Measurements from ENCODE around the gene PHF23. TPM values are rescaled to one million over a fixed set of nuclear protein-coding genes. Genes with fewer than 3 reads are reported as not detected.

PHF23 gene
- total RNA-seq, 3 donors from 2014 or later, result 22.1 to 40.4 (median 37.7) TPM

GRCh38 chr17:7191571-7192270, 47.5 kb downstream of the PHF23 start:
- Histone ChIP-seq H3K4me1 (no peaks in the 10 kb centered on the region), H3K4me3 (no peak overlapping the region), H3K9me3 (no peaks in the 10 kb centered on the region), H3K27me3 (no peaks in the 10 kb centered on the region), H3K36me3 (no peaks in the 10 kb centered on the region), H3K27ac (no peak overlapping the region)
- intact Hi-C loops (cut with DNase I; ENCODE audit: low total_unique reads), result no loop called here
- no peak for TF ChIP-seq POLR2A (IDR thresholded peaks at IDR 0.05)
- TF ChIP-seq POLR2AphosphoS5 (IDR thresholded peaks at IDR 0.05), result no peak
- TF ChIP-seq, protein P1, sequence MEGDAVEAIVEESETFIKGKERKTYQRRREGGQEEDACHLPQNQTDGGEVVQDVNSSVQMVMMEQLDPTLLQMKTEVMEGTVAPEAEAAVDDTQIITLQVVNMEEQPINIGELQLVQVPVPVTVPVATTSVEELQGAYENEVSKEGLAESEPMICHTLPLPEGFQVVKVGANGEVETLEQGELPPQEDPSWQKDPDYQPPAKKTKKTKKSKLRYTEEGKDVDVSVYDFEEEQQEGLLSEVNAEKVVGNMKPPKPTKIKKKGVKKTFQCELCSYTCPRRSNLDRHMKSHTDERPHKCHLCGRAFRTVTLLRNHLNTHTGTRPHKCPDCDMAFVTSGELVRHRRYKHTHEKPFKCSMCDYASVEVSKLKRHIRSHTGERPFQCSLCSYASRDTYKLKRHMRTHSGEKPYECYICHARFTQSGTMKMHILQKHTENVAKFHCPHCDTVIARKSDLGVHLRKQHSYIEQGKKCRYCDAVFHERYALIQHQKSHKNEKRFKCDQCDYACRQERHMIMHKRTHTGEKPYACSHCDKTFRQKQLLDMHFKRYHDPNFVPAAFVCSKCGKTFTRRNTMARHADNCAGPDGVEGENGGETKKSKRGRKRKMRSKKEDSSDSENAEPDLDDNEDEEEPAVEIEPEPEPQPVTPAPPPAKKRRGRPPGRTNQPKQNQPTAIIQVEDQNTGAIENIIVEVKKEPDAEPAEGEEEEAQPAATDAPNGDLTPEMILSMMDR (IDR thresholded peaks at IDR 0.05), result no peak
- DNase-seq (ENCODE audit: low spot score in 2 of 2), result no peak

- intact Hi-C loops (cut with DNase I; ENCODE audit: low total_unique reads), result no loop called here
- no peak overlapping the region for H3K27ac ChIP-seq
- H3K36me3 ChIP-seq, result no peaks in the 10 kb centered on the region
- H3K27me3 ChIP-seq, result no peaks in the 10 kb centered on the region
- no peaks in the 10 kb centered on the region for H3K9me3 ChIP-seq
- H3K4me3 ChIP-seq, result no peak overlapping the region
- no peak for DNase-seq (ENCODE audit: low spot score in 2 of 2)
- H3K4me1 ChIP-seq, result no peaks in the 10 kb centered on the region
- TF ChIP-seq POLR2AphosphoS5 (IDR thresholded peaks at IDR 0.05) (no peak), POLR2A (IDR thresholded peaks at IDR 0.05) (no peak)
- TF ChIP-seq, protein P1 (IDR thresholded peaks at IDR 0.05), result no peak
These were observed 48.2 kb downstream of the PHF23 start for GRCh38 chr17:7191069-7191468.

- intact Hi-C loops (cut with DNase I; ENCODE audit: low total_unique reads), result no loop called here
- Histone ChIP-seq H3K36me3 (no peaks in the 10 kb centered on the region), H3K27me3 (no peaks in the 10 kb centered on the region), H3K27ac (no peak overlapping the region), H3K9me3 (no peaks in the 10 kb centered on the region), H3K4me1 (no peaks in the 10 kb centered on the region), H3K4me3 (no peak overlapping the region)
- no peak for DNase-seq (ENCODE audit: low spot score in 2 of 2)
- no peak for TF ChIP-seq POLR2A (IDR thresholded peaks at IDR 0.05)
- TF ChIP-seq, protein P1 (IDR thresholded peaks at IDR 0.05), result no peak
- no peak for TF ChIP-seq POLR2AphosphoS5 (IDR thresholded peaks at IDR 0.05)
These were observed 48.9 kb downstream of the PHF23 start for GRCh38 chr17:7190276-7190917.

- H3K27me3 ChIP-seq, result no peaks in the 10 kb centered on the region
- no peak for TF ChIP-seq POLR2AphosphoS5 (IDR thresholded peaks at IDR 0.05)
- TF ChIP-seq, protein P1 (IDR thresholded peaks at IDR 0.05), result no peak
- no peak for TF ChIP-seq POLR2A (IDR thresholded peaks at IDR 0.05)
- no peak for DNase-seq (ENCODE audit: low spot score in 2 of 2)
- intact Hi-C loops (cut with DNase I; ENCODE audit: low total_unique reads), result no loop called here
- H3K36me3 ChIP-seq, result no peaks in the 10 kb centered on the region
- H3K9me3 ChIP-seq, result no peaks in the 10 kb centered on the region
- H3K4me1 ChIP-seq, result no peaks in the 10 kb centered on the region
- no peak overlapping the region for H3K4me3 ChIP-seq
- H3K27ac ChIP-seq, result no peak overlapping the region
These were observed 53.0 kb downstream of the PHF23 start for GRCh38 chr17:7186241-7186640.

Other genes starting within 250 kb of the PHF23 start
- gene ALOX12, start 243.4 kb downstream of the PHF23 start, total RNA-seq, result not detected
- gene RNASEK, start 226.8 kb downstream of the PHF23 start, total RNA-seq, result 100 to 1,000 TPM in 1 of 3 donors, 10 to 100 TPM in 2; 18.7 to 154 (median 93.4) TPM
- gene BCL6B, start 216.4 kb downstream of the PHF23 start, total RNA-seq, result 1 to 10 TPM; 1.4 to 5.9 (median 4.1) TPM
- gene SLC16A13, start 203.4 kb downstream of the PHF23 start, total RNA-seq, result 1 to 10 TPM in 2 of 3 donors, under 1 TPM in 1; 0.32 to 3.5 (median 2.6) TPM
- 1 to 10 TPM in 2 of 3 donors, not detected in 1; 1.5 to 3.6 TPM for gene SLC16A11, start 195.4 kb downstream of the PHF23 start, total RNA-seq
- 10 to 100 TPM in 1 of 3 donors, 1 to 10 TPM in 2; 2.8 to 15.8 (median 2.9) TPM for gene CLEC10A, start 159.2 kb downstream of the PHF23 start, total RNA-seq
- under 1 TPM; 0.33 to 0.96 (median 0.88) TPM for gene ASGR2, start 124.6 kb downstream of the PHF23 start, total RNA-seq
- 1 to 10 TPM; 1.0 to 1.4 (median 1.3) TPM for gene ASGR1, start 60.1 kb downstream of the PHF23 start, total RNA-seq
- gene DLG4, start 19.6 kb downstream of the PHF23 start, total RNA-seq, result 10 to 100 TPM in 2 of 3 donors, 1 to 10 TPM in 1; 7.2 to 18.4 (median 11.1) TPM
- 1,000 to 10,000 TPM in 1 of 3 donors, 100 to 1,000 TPM in 2; 421 to 1,002 (median 829) TPM for gene ACADVL, start 19.5 kb downstream of the PHF23 start, total RNA-seq
- 10 to 100 TPM; 32.0 to 58.2 (median 47.9) TPM for gene DVL2, start 4.9 kb downstream of the PHF23 start, total RNA-seq
- gene GABARAP, start 3.0 kb upstream of the PHF23 start, total RNA-seq, result 100 to 1,000 TPM; 620 to 765 (median 631) TPM
- 10 to 100 TPM; 35.7 to 67.5 (median 60.5) TPM for gene CTDNEP1, start 12.3 kb upstream of the PHF23 start, total RNA-seq
- 10 to 100 TPM; 26.9 to 36.7 (median 30.6) TPM for gene ELP5, start 12.8 kb upstream of the PHF23 start, total RNA-seq
- 10 to 100 TPM in 2 of 3 donors, 1 to 10 TPM in 1; 5.4 to 95.9 (median 60.0) TPM for gene CLDN7, start 23.0 kb upstream of the PHF23 start, total RNA-seq
- gene SLC2A4, start 42.3 kb upstream of the PHF23 start, total RNA-seq, result 10 to 100 TPM in 1 of 3 donors, 1 to 10 TPM in 2; 2.6 to 32.5 (median 3.5) TPM
- gene YBX2, start 55.2 kb upstream of the PHF23 start, total RNA-seq, result 1 to 10 TPM; 2.6 to 3.0 (median 2.9) TPM
- gene EIF5A, start 68.2 kb upstream of the PHF23 start, total RNA-seq, result 100 to 1,000 TPM; 151 to 172 (median 163) TPM
- gene GPS2, start 75.9 kb upstream of the PHF23 start, total RNA-seq, result 100 to 1,000 TPM in 1 of 3 donors, 10 to 100 TPM in 2; 77.3 to 109 (median 84.2) TPM
- 10 to 100 TPM; 15.0 to 22.9 (median 17.4) TPM for gene NEURL4, start 89.9 kb upstream of the PHF23 start, total RNA-seq
- 1 to 10 TPM; 3.4 to 6.6 (median 5.2) TPM for gene ACAP1, start 97.1 kb upstream of the PHF23 start, total RNA-seq
- 10 to 100 TPM in 2 of 3 donors, 1 to 10 TPM in 1; 9.1 to 11.5 (median 11.0) TPM for gene KCTD11, start 112.7 kb upstream of the PHF23 start, total RNA-seq
- gene TMEM95, start 115.7 kb upstream of the PHF23 start, total RNA-seq, result not detected
- gene TNK1, start 141.6 kb upstream of the PHF23 start, total RNA-seq, result 10 to 100 TPM in 2 of 3 donors, 1 to 10 TPM in 1; 1.1 to 22.1 (median 14.4) TPM
- gene PLSCR3, start 155.1 kb upstream of the PHF23 start, total RNA-seq, result 10 to 100 TPM; 16.0 to 24.3 (median 19.0) TPM
- 100 to 1,000 TPM in 1 of 3 donors, 10 to 100 TPM in 2; 77.6 to 113 (median 92.3) TPM for gene TMEM256, start 164.6 kb upstream of the PHF23 start, total RNA-seq
- 10 to 100 TPM in 1 of 3 donors, 1 to 10 TPM in 2; 6.7 to 13.1 (median 8.3) TPM for gene NLGN2, start 168.4 kb upstream of the PHF23 start, total RNA-seq
- not detected for gene SPEM1, start 180.9 kb upstream of the PHF23 start, total RNA-seq
- not detected for gene SPEM2, start 186.2 kb upstream of the PHF23 start, total RNA-seq
- gene SPEM3, start 189.4 kb upstream of the PHF23 start, total RNA-seq, result not detected
- 10 to 100 TPM in 1 of 3 donors, 1 to 10 TPM in 2; 3.5 to 18.1 (median 9.5) TPM for gene TMEM102, start 196.0 kb upstream of the PHF23 start, total RNA-seq
- 1 to 10 TPM; 2.1 to 2.9 (median 2.9) TPM for gene FGF11, start 200.1 kb upstream of the PHF23 start, total RNA-seq
- gene CHRNB1, start 205.6 kb upstream of the PHF23 start, total RNA-seq, result 10 to 100 TPM in 2 of 3 donors, 1 to 10 TPM in 1; 8.5 to 11.8 (median 11.7) TPM
- gene ZBTB4, start 240.2 kb upstream of the PHF23 start, total RNA-seq, result 10 to 100 TPM; 34.4 to 46.9 (median 45.7) TPM
- not detected for gene SLC35G6, start 242.0 kb upstream of the PHF23 start, total RNA-seq
- gene POLR2A, start 244.9 kb upstream of the PHF23 start, total RNA-seq, result 100 to 1,000 TPM in 1 of 3 donors, 10 to 100 TPM in 2; 64.2 to 174 (median 88.7) TPM